GM13977 (cell line): ENCODE results near the gene RTN4IP1.

ENCODE experiments used
- DNase-seq: peaks from one replicate; pipeline ENCODE4 v3.0.0; 2012; ENCODE audit warnings: low spot score
- CTCF ChIP-seq: IDR thresholded peaks from 2 replicates; pipeline ENCODE4 v1.5.1; 2012; ENCODE audit warnings: mild to moderate bottlenecking, control low read depth; ENCODE audit not compliant: insufficient read depth; ENCODE audit errors: extremely low read depth, missing control alignments
- in situ Hi-C: fragments of 300-500 bp; cut with MboI; formaldehyde crosslinking; loops from one replicate; pipeline ENCODE4 v1.12.0; 2022; ENCODE audit warnings: low sequenced_read_pairs, low pct_unique_long_range_greater_than_20kb, mixed read lengths, inconsistent platforms; ENCODE audit not compliant: unreplicated experiment

Gene RTN4IP1

GRCh38 chr6:106620931-106621672 is 8.2 kb downstream of the RTN4IP1 start:
- no peak for TF ChIP-seq CTCF
- in situ Hi-C loops, result no loop called here
- DNase-seq, result no peak

- in situ Hi-C loops, result no loop called here
- TF ChIP-seq CTCF, result no peak
- no peak for DNase-seq
Measured at GRCh38 chr6:106619223-106619622, 10.1 kb downstream of the RTN4IP1 start.

GRCh38 chr6:106618324-106618723 is 11.0 kb downstream of the RTN4IP1 start:
- in situ Hi-C loops, result no loop called here
- no peak for TF ChIP-seq CTCF
- no peak for DNase-seq

GRCh38 chr6:106617857-106618256 is 11.4 kb downstream of the RTN4IP1 start:
- in situ Hi-C loops, result no loop called here
- no peak for TF ChIP-seq CTCF
- no peak for DNase-seq

GRCh38 chr6:106617302-106617701 is 12.0 kb downstream of the RTN4IP1 start:
- DNase-seq, result no peak
- no peak for TF ChIP-seq CTCF
- in situ Hi-C loops, result no loop called here

- in situ Hi-C loops, result no loop called here
- no peak for TF ChIP-seq CTCF
- no peak for DNase-seq
Measured at GRCh38 chr6:106614592-106615257, 14.6 kb downstream of the RTN4IP1 start.
